HL-60/S4 treated with phorbol 12-myristate 13-acetate at 8.2 ng/mL for 4 days and 3 days (cell line): ENCODE results near the gene INSYN1.

ENCODE experiments used
- in situ Hi-C: fragments of 300-500 bp; cut with MboI; formaldehyde crosslinking; loops from 2 replicates; pipeline ENCODE4 v1.15.0; 2022; ENCODE audit warnings: low sequenced_read_pairs

Gene INSYN1

DNA sequence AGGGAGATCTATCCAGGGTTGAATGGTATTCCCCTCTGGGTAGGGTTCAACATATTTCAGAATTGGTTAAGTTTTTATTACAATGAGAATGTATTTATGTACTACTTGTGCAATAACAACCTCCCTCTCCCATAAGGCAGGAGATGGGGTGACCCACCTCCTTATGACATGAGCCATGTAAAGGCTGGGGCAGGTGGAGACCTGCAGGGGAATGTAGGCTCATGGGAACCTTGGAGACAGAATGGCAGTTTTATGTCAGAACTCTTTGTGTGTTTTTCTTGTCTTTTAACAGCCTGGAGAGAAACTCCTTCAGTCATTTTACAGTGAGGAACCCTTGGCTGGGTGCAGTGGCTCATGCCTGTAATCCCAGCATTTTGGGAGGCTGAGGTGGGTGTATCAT lies 24.6 kb upstream of the INSYN1 start:
- in situ Hi-C loops: no loop called here

DNA sequence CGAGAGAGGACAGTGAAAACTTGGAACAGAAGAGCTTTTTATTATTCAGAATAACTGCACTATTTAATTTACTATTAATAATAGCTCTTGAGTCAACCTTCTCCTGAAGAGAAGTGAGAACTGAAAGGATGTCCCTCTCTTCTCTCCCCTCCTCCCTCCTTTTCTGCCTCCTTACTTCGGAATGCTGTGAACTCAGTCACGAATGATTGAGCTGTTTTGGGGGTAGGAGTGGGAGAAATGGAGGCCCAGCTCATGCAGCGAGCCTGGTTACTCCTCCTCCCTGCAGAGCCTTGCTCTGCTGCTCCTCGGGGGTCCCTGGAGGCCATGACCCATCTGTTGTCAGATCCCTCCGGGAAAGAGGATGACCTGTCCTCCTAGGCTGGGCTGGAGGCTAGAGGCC lies 20.3 kb upstream of the INSYN1 start:
- in situ Hi-C loops: no loop called here

DNA sequence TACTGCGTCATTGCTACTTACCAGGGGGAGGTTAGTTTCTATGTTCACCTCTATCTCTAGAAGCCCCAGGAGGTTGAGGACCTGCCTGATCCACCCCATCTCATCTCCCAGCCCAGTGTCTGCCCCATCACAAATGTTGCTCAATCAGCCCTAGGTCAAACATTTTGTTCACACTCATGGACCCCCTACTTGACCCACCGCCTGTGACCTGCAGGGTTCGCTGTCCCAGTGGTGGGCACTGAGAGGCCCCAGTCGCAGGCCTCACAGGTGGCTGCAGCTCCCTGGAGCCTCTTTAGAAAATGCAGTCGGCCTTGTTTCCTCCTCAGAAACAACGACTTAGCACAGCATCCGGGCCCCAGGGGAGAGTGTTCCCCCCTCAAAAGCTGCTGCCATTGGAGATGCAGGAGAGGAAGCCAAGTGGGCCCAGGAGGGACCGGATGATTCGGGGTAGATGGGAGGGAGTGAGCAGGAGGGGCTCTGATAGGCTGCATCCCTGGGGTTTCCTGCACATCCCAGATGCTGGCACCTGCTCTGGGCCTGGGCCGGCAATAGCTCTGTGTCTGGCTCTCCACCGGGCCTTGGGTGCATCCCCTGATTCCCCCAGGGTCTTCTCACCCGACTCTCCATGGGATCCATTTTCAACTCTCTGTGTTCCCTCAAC lies 18.4 kb upstream of the INSYN1 start:
- in situ Hi-C loops: no loop called here

DNA sequence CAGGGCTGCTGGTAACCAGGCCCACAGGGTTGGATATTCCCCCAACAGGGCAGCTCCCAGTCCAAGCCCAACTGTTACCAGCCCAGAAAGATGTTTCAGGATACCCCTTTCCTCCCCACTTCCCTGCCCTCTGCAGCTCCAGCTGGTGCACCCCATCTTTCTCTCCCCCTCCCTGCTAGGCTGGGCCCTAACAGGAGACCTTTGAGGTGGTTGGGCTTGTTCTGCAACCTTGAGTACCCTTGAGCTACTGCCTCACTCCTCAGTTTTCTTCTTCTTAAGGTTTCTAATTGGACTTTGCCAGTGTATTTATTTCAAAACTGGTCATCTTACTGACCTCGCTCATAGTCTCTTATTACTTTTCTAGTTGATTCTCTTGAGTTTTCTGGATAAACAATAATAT lies 16.9 kb upstream of the INSYN1 start:
- in situ Hi-C loops: no loop called here

DNA sequence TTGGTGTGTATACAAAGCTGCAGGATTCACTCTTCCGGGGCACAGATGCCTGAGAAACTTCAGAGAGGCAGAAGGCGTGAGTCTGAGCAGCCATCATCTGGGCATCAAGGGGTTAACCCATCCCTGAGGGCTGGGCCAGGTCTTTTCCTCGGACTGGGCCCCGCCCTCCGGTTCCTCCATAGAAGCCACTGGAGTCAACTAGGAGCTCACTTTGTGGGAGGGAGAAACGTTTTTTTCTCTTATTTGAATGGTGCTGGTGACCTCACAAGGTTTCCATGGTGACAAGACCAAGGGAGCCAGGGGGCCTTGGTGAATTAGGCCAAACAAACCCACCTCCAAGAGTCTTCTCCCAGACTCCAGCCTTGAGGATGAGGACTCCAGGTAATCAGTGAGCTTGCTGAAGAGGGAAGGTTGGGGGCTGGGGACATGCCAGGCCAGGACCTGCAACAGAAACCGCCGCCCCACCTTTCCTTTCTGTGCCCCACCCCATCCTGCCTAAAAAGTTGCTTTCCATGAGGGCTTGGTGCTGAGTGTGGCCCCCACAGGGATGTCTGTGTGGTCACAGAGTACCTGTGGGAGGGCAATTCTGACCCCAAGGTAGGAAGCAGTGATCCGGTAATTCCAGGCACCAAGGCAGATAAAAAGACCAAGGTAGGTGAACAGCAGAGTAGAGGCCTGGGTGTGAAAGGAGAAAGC lies 14.8 kb upstream of the INSYN1 start:
- in situ Hi-C loops: no loop called here

DNA sequence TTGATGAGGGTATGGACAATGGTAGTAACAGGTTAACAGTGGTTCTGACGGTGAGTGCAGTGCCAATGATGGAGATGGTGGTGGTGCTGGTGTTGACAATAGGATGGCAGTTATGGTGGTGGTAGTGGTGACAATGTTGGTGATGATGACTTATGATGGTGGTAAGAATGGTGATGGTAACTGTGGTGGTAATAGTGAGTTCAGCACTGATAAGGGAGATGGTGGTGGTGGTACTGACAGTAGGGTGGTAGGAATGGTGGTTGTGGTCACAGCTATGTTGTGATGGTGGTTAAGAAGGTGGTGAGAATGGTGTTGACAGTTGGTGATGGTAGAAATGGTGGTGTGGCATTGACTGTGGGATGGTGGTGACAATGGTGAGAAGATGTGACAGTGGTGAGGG lies 13.4 kb upstream of the INSYN1 start:
- in situ Hi-C loops: no loop called here

DNA sequence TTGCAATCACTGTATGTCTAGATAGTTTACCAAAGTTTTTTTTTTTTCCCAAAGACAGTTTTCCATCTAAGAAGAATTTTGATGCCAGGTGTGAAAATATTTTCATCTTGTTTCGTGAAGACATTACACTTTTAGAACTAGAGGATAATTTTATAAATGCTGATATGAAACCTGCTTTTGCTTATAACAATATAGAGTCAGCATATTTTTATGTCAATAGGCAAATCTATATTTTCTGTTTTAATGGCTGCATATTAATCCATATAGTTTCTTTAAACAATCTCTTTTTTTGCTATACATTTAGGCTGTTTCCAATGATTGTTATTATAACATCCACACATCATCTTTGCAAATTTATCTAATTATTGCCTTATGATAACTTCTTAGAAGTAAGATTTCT lies 12.6 kb upstream of the INSYN1 start:
- in situ Hi-C loops: no loop called here

DNA sequence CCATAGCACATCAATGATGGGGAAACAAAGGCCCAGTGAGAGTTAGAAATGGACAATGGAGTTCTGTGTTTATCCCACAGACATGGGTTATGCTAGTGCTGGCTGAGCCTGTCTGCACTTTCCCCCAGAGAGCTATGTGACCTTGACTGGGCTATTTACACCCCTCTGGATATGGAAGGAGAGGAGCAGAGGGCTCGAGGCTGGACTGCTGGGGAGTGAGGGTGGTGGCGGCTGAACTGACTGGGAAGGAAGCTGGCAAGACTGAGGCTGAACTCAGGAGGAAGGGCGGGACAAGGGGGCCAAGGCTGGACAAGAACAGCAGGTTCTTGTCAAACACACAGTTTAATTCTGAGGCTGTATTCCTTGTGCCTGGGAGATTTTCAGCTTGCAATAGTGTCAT lies 10.8 kb upstream of the INSYN1 start:
- in situ Hi-C loops: no loop called here

DNA sequence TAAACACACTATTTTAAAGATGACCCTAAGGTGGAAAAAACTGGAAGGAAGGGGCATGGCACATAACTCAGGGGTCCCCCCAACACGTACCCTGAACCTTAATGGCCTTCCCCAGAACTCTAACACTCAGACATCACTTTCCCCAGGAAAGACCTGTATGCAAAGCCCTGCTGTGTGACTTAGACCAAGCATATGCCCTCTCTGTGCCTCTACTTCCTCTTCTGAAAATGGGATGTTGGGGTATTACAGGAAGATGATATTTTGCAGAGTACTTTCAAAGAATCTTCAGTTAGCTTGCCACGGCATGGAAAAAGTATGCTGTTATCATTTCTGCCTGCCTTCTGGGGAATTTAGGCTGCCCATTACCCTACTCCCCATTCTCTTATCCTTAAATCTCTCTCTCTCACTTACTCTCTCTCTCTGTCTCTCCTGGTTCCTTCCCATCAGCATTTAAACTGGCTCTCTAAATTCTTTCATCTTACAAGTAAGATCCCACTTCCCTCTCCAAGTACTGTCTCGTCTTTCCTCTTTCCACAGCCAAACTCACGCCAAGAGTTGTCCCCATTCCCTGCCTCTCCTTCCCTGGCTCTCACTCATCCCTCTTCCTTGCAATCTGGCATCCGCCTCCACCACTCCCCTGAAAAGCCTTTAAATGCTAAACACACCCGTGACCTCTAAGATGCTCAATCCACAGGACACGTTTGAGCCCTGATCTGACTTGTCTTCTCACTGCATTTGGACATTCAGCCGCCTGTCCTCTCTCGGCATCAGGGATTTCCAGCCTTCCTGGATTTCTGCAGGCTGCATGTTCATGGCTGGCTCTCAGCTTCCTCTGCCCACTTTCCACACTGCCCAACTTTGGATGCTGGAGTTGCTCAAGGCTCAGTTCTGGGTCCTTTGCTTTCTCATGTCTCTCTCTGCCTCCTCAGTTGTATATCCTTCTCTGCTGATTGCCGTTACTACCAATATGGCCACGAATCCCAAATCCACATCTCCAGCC lies 7.5 kb upstream of the INSYN1 start:
- in situ Hi-C loops: no loop called here

DNA sequence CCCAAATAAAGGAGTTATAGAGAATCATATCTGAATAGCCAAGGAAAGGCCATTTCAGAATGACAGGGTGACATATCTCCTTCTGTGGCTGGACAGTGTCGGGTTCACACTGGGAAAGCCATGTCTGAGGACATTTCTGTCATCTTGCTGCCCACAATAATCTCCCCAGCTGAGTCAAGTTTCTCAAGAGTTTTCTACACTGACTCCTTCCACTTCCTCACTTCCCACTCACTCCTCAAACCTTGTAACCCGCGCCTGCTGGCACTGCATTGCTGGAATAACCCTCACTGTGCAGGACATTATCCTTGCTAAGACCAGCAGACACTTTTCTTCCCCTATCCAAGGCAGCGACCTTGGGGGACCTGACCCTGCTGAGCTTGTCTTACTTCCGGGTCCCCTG lies 5.3 kb upstream of the INSYN1 start:
- in situ Hi-C loops: no loop called here

DNA sequence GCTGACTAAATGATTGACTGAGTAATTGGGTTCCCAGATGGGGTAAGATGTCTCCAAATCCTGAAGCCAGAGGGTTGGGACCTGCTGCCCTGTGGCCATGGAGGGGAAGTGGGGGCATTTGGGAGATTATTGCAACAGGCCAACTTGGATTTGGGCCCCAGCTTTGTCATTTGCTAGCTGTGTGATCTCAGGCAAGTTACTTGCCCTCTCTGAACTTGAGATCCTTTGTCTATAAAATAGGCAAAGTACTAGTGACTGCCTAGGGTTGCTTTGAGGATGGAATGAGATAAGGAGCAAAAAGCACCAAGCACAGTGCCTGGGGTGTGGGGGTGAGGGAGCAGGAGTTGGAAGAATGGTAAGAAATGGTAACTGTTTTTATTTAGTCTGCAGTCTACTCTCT lies 4.4 kb upstream of the INSYN1 start:
- in situ Hi-C loops: no loop called here

DNA sequence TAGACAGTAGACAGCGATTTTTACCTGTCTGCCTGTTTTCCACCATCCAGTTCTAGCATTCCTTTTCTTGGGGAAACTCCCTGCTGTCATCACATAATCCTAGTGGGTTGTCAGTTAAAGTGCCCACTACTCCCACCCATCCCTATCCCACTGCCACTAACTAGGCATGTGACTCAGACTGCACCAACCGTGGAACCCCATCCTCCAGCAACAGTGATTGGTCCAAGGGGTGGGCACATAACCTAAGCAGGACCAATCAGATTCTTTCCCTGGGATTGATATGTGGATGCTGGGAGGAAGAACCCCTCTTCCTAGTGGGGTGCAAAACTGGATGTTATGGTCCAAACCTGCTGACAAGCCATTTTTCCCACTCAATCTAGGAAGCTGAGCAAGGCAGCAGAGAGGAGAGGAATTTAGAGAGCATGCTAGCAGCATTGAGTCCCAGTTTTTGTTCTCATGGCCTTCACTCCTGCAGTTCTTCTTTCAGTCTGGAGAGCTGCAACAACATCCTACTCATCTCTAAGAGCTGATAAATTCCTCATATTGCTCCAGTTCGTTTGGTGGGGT lies 3.9 kb upstream of the INSYN1 start:
- in situ Hi-C loops: no loop called here

DNA sequence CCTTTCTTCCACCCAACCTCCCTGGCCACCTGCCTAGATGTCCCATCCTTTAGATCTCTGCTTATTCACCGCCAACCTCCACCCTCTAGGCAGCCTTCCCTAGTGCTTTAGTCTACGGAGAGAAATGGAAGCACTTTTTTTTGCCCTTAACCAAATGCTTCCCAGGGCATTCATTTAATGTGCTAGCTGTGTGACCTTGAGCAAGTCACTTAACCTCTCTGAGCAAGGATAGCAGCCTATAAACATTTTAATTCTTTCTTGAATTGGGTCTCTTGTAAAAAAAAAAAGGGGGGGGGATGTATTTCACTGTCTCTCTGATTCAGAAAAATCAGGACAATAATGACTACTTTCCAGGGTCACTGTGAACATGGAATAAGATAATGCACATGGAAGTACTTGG lies 3.2 kb upstream of the INSYN1 start:
- in situ Hi-C loops: no loop called here

DNA sequence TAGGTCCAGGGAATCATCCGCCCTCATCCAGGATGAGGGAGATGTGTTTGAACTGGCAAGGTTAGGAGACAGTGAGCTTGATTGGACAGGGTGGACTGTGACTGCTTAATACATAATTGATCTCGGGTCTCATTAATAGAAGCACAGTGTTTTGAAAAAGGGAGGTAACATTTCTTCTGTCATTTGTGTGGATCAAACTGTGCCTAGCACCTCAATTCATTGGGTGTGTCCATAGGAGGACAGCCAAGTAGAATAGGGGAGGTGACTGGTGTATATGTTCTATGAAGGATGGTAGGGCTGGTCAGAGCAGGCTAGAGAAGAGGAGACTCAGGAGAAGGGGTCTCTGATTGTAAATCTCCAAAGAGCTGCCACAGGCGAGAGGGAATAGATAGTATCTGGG lies 2.8 kb upstream of the INSYN1 start:
- in situ Hi-C loops: no loop called here

DNA sequence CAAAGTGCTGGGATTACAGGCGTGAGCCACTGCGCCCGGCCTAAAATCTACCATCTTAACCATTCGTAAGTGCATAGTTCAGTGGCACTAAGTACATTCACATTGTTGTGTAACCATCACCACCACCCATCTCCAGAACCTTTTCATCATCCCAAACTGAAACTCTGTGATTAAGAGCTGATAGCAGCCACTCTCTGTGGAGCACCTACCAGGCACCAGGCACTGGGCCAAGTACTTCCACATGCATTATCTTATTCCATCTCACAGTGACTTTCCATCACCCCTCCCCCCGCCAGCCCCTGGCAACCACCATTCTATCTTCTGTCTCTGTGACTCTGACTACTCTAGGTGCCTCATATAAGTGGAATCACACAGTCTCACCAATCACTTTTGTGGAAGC lies 2.3 kb upstream of the INSYN1 start:
- in situ Hi-C loops: no loop called here

DNA sequence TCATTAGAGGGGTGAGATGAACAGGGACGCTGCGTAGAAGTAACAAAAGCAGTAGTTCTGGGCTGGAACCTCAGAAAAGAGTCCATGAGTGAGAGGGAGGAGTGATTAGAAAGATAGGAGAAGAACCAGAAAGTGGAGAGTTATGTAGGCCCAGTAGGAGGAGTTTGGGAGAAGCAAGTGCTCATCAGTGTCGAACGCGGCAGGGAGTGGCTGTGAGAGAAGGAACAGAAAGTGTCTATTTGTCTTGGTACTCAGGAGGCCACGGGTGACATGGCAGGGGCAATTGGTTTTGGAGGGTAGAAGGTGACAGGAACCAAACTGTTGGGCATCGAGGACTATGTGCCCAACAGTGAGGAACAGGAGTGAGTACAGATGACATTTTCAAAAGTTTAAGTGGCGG lies 1.3 kb upstream of the INSYN1 start:
- in situ Hi-C loops: no loop called here

DNA sequence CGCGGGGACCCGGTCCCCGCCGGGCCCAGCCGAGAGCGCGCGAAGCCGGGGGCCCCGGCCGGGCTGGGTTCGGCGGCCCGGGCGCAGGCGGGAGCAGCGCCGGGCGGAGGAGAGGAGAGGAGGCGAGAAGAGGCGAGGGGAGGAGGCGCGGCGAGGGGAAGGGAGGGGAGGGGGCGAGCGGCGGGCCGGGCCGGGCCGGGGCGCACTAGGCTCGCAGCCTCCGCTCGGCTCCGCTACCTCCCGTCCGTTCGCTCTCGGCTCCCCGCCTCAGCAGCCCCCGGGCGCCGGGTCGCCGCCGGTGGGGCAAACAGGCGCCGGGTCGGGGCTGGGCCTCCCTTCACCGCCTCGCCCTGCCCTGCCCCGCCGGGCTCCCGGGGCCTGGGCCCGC lies 351 bp downstream of the INSYN1 start:
- in situ Hi-C loops: no loop called here

DNA sequence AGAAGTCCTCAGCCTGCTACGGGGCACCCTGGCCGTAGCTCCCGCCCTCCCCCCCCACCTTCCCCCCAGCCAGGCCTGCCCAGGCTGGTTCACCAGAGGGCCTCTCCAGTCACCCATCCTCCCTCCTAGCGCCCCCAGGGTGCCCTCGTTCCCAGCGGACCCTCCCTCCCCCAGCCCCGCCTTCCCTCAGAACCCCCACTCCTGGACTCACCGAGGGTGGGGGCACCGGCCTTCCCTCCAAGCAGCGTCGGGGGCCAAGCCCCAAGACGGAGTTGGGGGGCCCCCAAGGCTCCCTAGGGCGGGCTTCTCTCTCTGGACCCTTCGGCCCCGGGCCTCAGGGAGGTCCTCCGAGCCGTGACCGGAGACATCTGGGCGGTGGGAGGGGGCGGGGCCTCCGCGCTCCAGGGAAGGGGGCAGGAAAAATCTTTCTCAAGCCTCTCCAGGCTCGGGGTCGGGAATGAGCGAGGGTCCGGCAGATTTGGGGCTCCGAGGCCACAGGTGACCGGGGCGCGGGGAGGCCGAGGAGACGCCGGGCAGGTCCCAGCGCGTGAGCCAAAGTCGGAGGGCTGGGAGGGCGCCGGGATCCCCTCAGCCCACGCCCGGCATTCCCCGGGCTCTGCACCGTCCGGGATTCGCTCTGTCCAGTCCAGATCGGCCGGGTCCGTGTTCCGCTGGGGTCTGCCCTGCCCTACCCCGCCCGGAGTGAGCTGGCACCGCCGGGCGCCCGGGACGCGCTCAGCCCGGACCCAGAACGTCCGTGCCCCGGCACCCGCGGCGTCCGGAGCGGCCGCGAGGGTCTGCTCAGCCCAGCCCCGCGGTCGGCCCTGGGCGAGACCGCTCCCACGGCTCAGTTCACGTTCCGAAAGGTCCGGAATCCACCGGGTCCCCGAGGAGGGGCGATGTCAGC lies 999 bp downstream of the INSYN1 start:
- in situ Hi-C loops: no loop called here

DNA sequence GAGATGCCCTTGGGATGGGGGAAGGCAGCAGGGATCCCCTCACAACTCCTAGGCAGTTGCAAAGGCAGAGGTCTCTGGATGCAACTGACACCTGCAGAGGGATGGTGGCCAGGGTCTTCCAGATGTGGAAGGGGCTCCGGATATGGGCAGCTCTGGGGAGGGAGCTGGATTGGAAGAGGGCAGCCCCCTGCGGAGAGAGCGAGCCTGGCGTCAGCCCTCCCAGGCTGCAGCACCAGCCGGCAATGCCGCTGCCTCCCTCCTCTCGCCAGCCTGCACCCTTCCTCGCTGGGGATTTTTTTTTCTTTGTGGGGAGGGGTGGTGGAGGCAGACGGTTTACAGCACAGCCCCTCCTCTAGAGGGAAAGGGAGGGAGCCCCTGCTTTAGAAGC lies 1.6 kb downstream of the INSYN1 start:
- in situ Hi-C loops: no loop called here

DNA sequence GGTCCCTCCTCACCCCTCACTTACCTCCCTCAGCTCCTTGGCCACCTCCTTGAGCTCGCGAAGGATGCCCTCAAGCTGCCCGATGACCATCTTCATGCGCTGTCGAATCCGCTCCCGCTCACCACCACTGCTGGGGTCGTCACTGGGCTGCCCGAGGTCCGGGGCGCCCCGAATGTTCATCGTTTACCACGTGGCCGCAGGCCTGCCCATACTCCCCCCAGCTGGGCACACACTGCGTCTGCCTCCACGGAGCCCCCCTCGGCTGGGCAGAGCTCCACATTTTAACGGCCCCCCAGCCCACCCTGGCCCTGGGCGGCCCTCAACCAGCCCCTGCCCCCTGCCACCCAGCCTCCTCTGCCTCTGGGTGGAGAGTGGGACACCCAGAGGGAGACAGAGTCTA lies 2.2 kb downstream of the INSYN1 start:
- in situ Hi-C loops: no loop called here
